ENCODE results near the gene GPSM3.

The GPSM3 gene

DNA sequence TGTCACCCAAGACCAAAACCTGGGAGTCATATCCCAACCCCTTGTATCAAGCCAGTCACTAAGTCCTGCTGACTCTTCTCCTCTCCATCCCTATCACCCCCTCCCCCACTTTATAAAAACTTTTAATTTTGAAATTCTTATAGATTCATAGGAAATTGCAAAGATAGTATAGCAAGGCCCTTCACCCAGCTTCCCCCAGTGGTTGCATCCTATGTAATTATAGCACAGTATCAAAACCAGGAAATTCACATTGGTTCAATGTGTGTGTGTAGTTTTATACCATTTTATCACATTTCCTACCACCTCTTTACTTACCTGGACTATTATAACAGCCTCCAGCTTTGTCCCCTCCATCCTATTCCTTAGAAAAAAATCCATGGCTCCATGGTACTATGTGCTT lies 34.4 kb downstream of the GPSM3 start:
- Histone ChIP-seq H3K4me3 (ENCODE audit: low read depth, low read length) (no peak overlapping the region), H3K36me3 (peaks cover 33% of the 10 kb centered on the region), H3K9me3 (no peaks in the 10 kb centered on the region), H3K27me3 (no peaks in the 10 kb centered on the region), H3K4me1 (0 out of 2 replicates have a peak, but pooled peaks cover 3% of the 10 kb centered on the region)
- no peak for DNase-seq
- TF ChIP-seq, protein P1, sequence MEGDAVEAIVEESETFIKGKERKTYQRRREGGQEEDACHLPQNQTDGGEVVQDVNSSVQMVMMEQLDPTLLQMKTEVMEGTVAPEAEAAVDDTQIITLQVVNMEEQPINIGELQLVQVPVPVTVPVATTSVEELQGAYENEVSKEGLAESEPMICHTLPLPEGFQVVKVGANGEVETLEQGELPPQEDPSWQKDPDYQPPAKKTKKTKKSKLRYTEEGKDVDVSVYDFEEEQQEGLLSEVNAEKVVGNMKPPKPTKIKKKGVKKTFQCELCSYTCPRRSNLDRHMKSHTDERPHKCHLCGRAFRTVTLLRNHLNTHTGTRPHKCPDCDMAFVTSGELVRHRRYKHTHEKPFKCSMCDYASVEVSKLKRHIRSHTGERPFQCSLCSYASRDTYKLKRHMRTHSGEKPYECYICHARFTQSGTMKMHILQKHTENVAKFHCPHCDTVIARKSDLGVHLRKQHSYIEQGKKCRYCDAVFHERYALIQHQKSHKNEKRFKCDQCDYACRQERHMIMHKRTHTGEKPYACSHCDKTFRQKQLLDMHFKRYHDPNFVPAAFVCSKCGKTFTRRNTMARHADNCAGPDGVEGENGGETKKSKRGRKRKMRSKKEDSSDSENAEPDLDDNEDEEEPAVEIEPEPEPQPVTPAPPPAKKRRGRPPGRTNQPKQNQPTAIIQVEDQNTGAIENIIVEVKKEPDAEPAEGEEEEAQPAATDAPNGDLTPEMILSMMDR (IDR thresholded peaks at IDR 0.05; ENCODE audit: low read depth, low read length) = no peak

DNA sequence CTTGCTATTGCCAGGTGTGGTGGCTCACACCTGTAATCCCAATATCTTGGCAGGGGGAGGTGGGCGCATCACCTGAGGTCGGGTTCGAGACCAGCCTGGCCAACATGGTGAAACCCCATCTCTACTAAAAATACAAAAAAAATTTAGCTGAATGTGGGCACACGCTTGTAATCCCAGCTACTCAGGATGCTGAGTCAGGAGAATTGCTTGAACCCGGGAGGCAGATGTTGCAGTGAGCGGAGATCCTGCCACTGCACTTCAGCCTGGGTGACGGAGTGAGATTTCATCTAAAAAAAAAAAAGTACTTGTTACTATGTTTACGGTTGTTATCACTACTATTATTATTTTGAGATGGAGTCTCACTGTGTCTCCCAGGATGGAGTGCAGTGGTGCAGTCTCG lies 35.6 kb downstream of the GPSM3 start:
- Histone ChIP-seq H3K36me3 (peaks cover 33% of the 10 kb centered on the region), H3K9me3 (no peaks in the 10 kb centered on the region), H3K4me3 (ENCODE audit: low read depth, low read length) (no peak overlapping the region), H3K4me1 (peaks cover 7% of the 10 kb centered on the region), H3K27me3 (no peaks in the 10 kb centered on the region)
- TF ChIP-seq, protein P1 (IDR thresholded peaks at IDR 0.05; ENCODE audit: low read depth, low read length) = no peak
- DNase-seq = no peak

DNA sequence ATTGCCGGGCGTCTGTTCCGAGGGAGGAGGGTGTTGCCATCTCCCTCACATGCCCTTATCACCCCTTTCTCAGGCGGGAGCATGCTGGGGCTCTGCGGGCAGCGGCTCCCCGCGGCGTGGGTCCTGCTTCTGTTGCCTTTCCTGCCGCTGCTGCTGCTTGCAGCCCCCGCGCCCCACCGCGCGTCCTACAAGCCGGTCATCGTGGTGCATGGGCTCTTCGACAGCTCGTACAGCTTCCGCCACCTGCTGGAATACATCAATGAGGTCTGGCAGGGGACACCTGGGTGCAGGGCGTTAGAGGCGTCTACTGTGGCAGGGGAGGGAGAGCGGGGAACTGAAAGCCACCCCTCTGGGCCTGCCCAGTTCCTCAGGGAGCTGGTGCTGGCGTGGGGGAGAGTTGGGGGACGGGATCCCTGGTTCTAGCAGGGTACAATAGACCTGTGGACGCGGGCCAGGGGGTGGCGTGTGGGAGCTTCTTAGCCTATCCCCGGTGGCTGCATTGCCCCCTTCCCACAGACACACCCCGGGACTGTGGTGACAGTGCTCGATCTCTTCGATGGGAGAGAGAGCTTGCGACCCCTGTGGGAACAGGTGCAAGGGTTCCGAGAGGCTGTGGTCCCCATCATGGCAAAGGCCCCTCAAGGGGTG lies 37.8 kb downstream of the GPSM3 start:
- TF ChIP-seq, protein P1 (IDR thresholded peaks at IDR 0.05; ENCODE audit: low read depth, low read length) = peak; percentile 68

DNA sequence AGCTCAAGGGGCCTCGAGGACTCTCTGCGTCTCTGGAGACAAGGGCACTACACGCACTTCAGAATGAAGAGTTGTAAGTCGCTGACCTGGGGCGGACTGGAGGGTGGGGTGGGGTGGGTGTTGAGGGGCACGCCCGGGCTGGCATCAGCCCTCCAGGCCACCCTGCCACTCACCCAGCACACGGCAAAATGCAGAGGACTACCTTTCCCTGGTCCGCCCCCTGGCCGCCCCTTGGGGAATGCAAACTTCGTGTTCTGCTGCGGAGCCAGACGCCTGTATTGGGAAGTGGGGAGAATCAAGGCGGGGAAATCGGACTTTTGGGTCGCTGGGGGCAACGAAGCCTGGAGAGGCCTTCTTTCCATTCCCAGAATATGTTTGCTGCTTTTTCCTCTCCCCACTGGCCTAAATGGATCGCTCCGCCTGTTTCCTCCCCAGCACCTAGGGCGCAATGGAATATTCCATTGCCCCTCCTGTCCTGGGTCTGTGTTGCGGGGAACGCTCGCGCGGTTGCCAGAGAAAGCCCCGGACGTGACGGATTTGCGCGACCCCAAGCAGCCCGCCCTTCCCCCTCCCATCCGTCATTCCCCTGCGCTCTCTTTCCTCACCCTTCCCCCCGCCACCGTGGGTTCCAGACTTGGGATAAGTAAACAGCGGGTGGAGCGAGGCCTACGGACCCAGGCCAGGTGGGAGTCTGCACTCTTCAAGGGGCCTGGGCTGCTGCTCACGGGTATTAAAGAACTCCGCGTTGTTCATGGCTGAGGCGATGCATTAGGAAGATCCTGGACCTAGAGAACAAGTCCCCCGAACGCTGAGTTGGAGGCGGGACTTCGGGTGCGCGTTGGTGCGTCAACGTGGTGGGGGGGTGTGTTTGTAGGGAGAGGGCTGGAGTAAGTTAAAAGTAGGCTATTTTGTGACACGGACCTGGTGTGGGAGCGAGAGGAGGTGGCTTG lies 38.6 kb downstream of the GPSM3 start, which contains the start of gene PPT2:
Gene PPT2 (plus strand): TSS at position 578 of the 950 bp plus-strand sequence. CDS start 454 bp downstream, outside the sequence.
- Histone ChIP-seq H3K4me3 (ENCODE audit: low read depth, low read length) (peak within 1 kb of the TSS; percentile 96), H3K36me3 (peaks cover 31% of the 10 kb centered on the region), H3K4me1 (peaks cover 7% of the 10 kb centered on the region), H3K9me3 (no peaks in the 10 kb centered on the region), H3K27me3 (no peaks in the 10 kb centered on the region)
- peak; percentile 95 for DNase-seq
- TF ChIP-seq, protein P1 (IDR thresholded peaks at IDR 0.05; ENCODE audit: low read depth, low read length) = peak; percentile 30; the same call in 1 of the 2 replicates

More for the DNA sequence above, 37.8 kb downstream of the GPSM3 start:
- H3K9me3 ChIP-seq = no peaks in the 10 kb centered on the region
- DNase-seq = peak; percentile 82
- H3K36me3 ChIP-seq = peaks cover 33% of the 10 kb centered on the region
- H3K4me1 ChIP-seq = peaks cover 7% of the 10 kb centered on the region
- H3K27me3 ChIP-seq = no peaks in the 10 kb centered on the region
- peak overlapping the region; percentile 96 for H3K4me3 ChIP-seq (ENCODE audit: low read depth, low read length)

DNA sequence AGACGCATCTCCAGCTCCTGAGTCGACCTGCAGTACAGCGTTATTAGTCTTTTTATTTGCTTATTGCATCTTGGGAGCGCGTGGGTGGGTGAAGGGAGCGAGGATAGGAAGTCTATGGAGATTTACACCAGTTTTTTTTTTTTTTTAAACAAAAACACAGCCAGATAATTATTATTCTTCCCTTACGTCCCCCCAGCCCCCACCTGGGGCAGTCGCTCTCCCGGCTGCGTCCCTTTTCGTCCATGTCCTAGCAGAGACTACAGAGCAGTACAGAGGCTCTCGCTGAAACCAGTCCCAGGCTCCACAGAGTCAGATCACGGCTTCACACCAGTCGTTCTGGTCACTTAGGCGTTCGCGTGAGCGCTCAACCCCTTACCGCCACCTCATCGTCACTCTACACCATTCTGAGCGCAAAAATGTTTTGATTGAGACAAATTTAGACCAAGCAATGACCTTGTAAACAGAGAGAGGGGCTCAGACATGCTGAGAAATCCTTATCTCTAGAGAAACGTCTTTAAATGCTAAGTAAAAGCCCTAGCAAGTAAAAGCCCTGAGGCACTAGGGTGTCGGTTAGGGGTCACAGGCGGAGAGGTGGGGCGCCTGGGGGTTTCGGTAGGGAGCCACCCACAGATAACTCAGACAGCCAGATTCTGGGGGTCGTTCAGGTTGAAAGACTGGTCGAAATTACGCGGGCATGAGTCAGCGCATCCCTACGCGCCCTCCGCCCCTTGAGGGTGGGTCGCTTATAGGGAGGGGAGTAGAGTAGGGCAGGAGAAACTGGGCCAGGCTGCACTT lies 39.5 kb downstream of the GPSM3 start:
- H3K27me3 ChIP-seq = no peaks in the 10 kb centered on the region
- TF ChIP-seq, protein P1 (IDR thresholded peaks at IDR 0.05; ENCODE audit: low read depth, low read length) = no peak
- peak; percentile 69 for DNase-seq
- peaks cover 23% of the 10 kb centered on the region for H3K36me3 ChIP-seq
- H3K9me3 ChIP-seq = no peaks in the 10 kb centered on the region
- H3K4me1 ChIP-seq = peaks cover 7% of the 10 kb centered on the region
- peak overlapping the region; percentile 96 for H3K4me3 ChIP-seq (ENCODE audit: low read depth, low read length)

All from BE2C (cell line).